ENCODE measurements around the gene GALNS. TPM values are rescaled to one million over a fixed set of nuclear protein-coding genes. Genes with fewer than 3 reads are reported as not detected.

The GALNS gene
- total and polyA plus RNA-seq, 2 donors (not counting 1 experiment from before 2014, with no cell fraction given) = 45.5 to 68.4 TPM

DNA sequence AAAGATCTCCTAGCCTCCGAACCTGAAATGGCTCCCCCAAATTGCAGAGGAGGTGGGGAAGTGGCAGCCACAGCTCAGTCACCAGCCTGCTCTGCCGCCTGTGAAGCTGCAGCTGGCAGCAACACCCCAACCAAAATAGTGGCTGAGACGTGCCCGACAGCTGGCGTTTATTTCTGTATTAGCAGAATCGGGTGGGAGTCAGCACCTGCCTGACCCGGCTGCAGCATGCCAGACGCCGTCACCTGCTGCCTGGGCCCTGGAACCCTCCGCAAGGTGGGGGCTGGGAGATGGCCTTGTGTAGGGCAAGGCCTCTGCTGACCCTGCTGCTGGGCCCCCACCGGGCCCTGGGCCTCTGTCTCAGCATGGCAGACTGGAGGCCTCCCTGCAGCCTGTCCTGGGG is 27.2 kb upstream of the GALNS start:
- Mint-ChIP-seq H3K9me3 (ENCODE audit: insufficient read depth) (no peaks in the 10 kb centered on the region), H3K27ac (no peak overlapping the region), H3K4me3 (no peak overlapping the region), H3K4me1 (peaks cover 6% of the 10 kb centered on the region), H3K27me3 (no peaks in the 10 kb centered on the region)
- CTCF ChIA-PET = no interaction called here
- POLR2A ChIA-PET = no interaction called here
- Histone ChIP-seq H3K4me2 (replicated peaks; ENCODE audit: low read depth, low read length, poor library complexity, severe bottlenecking) (no peak overlapping the region), H3K9me3 (ENCODE audit: control extremely low read depth in 1 of 3, control insufficient read depth in 2 of 3, insufficient read depth in 1 of 3, low read length in 2 of 3) (peaks cover 0 to 13% (median 0%) of the 10 kb centered on the region in 3 donors), H3K27ac (ENCODE audit: low read length in 2 of 2) (no peak overlapping the region), H3K4me1 (ENCODE audit: control insufficient read depth in 2 of 2, insufficient read depth in 2 of 2, low read length in 2 of 2) (peaks cover 0 to 8% of the 10 kb centered on the region in 2 donors), H3K9ac (ENCODE audit: low read length) (no peak overlapping the region), H3K36me3 (replicated peaks in 1 of 2; ENCODE audit: control extremely low read depth in 1 of 2, control insufficient read depth in 1 of 2, extremely low read depth in 1 of 2, insufficient read depth in 2 of 2, low read length in 1 of 2) (peaks cover 0 to 83% of the 10 kb centered on the region in 2 experiments), H3K79me2 (ENCODE audit: control insufficient read depth, insufficient read depth, low read length) (peaks cover 9% of the 10 kb centered on the region), H3K27me3 (replicated peaks in 1 of 4; ENCODE audit: control extremely low read depth in 1 of 4, control insufficient read depth in 3 of 4, insufficient read depth in 4 of 4, low read length in 3 of 4) (no peaks in the 10 kb centered on the region), H4K20me1 (ENCODE audit: control insufficient read depth, insufficient read depth, low read length, poor library complexity, severe bottlenecking) (peaks cover 94% of the 10 kb centered on the region), H3K4me3 (ENCODE audit: control extremely low read depth in 1 of 5, extremely low read depth in 1 of 5, insufficient read depth in 1 of 5, low read depth in 2 of 5, low read length in 4 of 5) (no peak overlapping the region), H2AFZ (ENCODE audit: insufficient read depth, low read depth, low read length, poor library complexity, severe bottlenecking) (no peak overlapping the region)
- WGBS (ENCODE audit: insufficient coverage) = 83% methylated on average over 11 of the region's 11 CpGs
- intact Hi-C loops (cut with micrococcal nuclease) = no loop called here
- DNase-seq (no peak), ATAC-seq (ENCODE audit: low read depth) (no peak)
- TF ChIP-seq, protein P1, sequence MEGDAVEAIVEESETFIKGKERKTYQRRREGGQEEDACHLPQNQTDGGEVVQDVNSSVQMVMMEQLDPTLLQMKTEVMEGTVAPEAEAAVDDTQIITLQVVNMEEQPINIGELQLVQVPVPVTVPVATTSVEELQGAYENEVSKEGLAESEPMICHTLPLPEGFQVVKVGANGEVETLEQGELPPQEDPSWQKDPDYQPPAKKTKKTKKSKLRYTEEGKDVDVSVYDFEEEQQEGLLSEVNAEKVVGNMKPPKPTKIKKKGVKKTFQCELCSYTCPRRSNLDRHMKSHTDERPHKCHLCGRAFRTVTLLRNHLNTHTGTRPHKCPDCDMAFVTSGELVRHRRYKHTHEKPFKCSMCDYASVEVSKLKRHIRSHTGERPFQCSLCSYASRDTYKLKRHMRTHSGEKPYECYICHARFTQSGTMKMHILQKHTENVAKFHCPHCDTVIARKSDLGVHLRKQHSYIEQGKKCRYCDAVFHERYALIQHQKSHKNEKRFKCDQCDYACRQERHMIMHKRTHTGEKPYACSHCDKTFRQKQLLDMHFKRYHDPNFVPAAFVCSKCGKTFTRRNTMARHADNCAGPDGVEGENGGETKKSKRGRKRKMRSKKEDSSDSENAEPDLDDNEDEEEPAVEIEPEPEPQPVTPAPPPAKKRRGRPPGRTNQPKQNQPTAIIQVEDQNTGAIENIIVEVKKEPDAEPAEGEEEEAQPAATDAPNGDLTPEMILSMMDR (IDR thresholded peaks at IDR 0.05) = no peak
- no peak for TF ChIP-seq EZH2 (IDR thresholded peaks at IDR 0.05; ENCODE audit: borderline replicate concordance, insufficient read depth, low read depth, low read length, poor library complexity, severe bottlenecking)

DNA sequence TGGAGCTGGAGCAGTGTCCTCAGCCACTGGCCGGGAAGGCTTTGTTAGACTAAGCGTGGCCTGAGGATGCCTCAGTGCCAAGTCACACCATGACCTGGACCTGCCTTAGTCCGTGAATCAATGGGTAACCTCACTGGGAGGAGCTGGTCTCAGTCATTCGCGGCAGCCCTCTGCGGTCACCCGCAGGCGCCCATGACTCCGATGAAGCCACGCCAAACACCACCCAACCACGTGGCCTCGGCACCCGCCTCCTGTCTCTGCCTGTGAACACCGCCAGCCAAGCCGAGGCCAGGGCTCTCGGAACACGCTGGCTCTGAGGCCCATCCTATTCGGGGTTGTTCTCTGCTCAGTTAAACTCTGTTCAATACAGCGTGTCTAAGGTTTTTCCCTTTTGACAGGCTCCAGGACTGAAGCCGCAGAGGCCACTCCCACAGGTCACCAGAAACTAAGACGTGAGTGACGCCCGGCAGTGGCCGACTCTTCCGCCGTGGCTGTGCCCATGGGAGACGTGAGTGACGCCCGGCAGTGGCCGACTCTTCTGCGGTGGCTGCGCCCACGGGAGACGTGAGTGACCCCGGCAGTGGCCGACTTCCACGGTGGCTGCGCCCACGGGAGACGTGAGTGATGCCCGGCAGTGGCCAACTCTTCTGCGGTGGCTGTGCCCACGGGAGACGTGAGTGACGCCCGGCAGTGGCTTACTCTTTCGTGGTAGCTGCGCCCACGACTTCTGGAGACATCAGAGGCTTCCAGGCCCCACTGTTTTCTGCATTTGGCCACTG is 26.6 kb upstream of the GALNS start:
- DNase-seq (no peak), ATAC-seq (ENCODE audit: low read depth) (no peak)
- Histone ChIP-seq H3K27ac (ENCODE audit: low read length in 2 of 2) (no peak overlapping the region), H3K79me2 (ENCODE audit: control insufficient read depth, insufficient read depth, low read length) (peaks cover 9% of the 10 kb centered on the region), H3K4me1 (ENCODE audit: control insufficient read depth in 2 of 2, insufficient read depth in 2 of 2, low read length in 2 of 2) (peaks cover 0 to 8% of the 10 kb centered on the region in 2 donors), H3K9me3 (ENCODE audit: control extremely low read depth in 1 of 3, control insufficient read depth in 2 of 3, insufficient read depth in 1 of 3, low read length in 2 of 3) (peaks cover 0 to 13% (median 0%) of the 10 kb centered on the region in 3 donors), H2AFZ (ENCODE audit: insufficient read depth, low read depth, low read length, poor library complexity, severe bottlenecking) (no peak overlapping the region), H3K9ac (ENCODE audit: low read length) (no peak overlapping the region), H3K4me3 (ENCODE audit: control extremely low read depth in 1 of 5, extremely low read depth in 1 of 5, insufficient read depth in 1 of 5, low read depth in 2 of 5, low read length in 4 of 5) (no peak overlapping the region), H3K27me3 (replicated peaks in 1 of 4; ENCODE audit: control extremely low read depth in 1 of 4, control insufficient read depth in 3 of 4, insufficient read depth in 4 of 4, low read length in 3 of 4) (no peaks in the 10 kb centered on the region), H3K4me2 (replicated peaks; ENCODE audit: low read depth, low read length, poor library complexity, severe bottlenecking) (no peak overlapping the region), H4K20me1 (ENCODE audit: control insufficient read depth, insufficient read depth, low read length, poor library complexity, severe bottlenecking) (peaks cover 92% of the 10 kb centered on the region), H3K36me3 (replicated peaks in 1 of 2; ENCODE audit: control extremely low read depth in 1 of 2, control insufficient read depth in 1 of 2, extremely low read depth in 1 of 2, insufficient read depth in 2 of 2, low read length in 1 of 2) (peaks cover 0 to 85% of the 10 kb centered on the region in 2 experiments)
- Mint-ChIP-seq H3K9me3 (ENCODE audit: insufficient read depth) (no peaks in the 10 kb centered on the region), H3K27ac (peak overlapping the region; percentile 37), H3K27me3 (no peaks in the 10 kb centered on the region), H3K4me3 (no peak overlapping the region), H3K4me1 (peaks cover 6% of the 10 kb centered on the region)
- ChIA-PET POLR2A (no interaction called here), CTCF (no interaction called here)
- WGBS (ENCODE audit: insufficient coverage) = 98% methylated on average over 49 of the region's 49 CpGs
- intact Hi-C loops (cut with micrococcal nuclease) = no loop called here
- TF ChIP-seq, protein P1 (IDR thresholded peaks at IDR 0.05) = no peak
- no peak for TF ChIP-seq EZH2 (IDR thresholded peaks at IDR 0.05; ENCODE audit: borderline replicate concordance, insufficient read depth, low read depth, low read length, poor library complexity, severe bottlenecking)

Data from B cell (primary cell).